Measurements from ENCODE around the gene STARD4.

The STARD4 gene

GRCh38 chr5:111520908-111521307, 8.6 kb upstream of the STARD4 start:
- no peak for DNase-seq

- DNase-seq = no peak
These were observed 6.4 kb upstream of the STARD4 start for GRCh38 chr5:111518777-111519176.

- DNase-seq = no peak
These were observed 5.6 kb upstream of the STARD4 start for GRCh38 chr5:111517853-111518501.

- no peak for DNase-seq
These were observed 1.8 kb upstream of the STARD4 start for GRCh38 chr5:111514087-111514486.

GRCh38 chr5:111513131-111513520, 791 bp upstream of the STARD4 start:
- no peak for DNase-seq

- no peak for DNase-seq
These were observed 432 bp downstream of the STARD4 start for GRCh38 chr5:111511831-111512374.

- no peak for DNase-seq
These were observed 1.0 kb downstream of the STARD4 start for GRCh38 chr5:111511174-111511830.

- DNase-seq = no peak
These were observed 3.2 kb downstream of the STARD4 start for GRCh38 chr5:111509119-111509518.

- no peak for DNase-seq
These were observed 5.1 kb downstream of the STARD4 start for GRCh38 chr5:111507276-111507675.

- no peak for DNase-seq
These were observed 7.2 kb downstream of the STARD4 start for GRCh38 chr5:111505096-111505495.

GRCh38 chr5:111502956-111503355, 9.4 kb downstream of the STARD4 start:
- DNase-seq = no peak

- DNase-seq = no peak
These were observed 14.0 kb downstream of the STARD4 start for GRCh38 chr5:111498346-111498745.

- DNase-seq = no peak
These were observed 17.2 kb downstream of the STARD4 start for GRCh38 chr5:111495159-111495558.

- no peak for DNase-seq
These were observed 17.9 kb downstream of the STARD4 start for GRCh38 chr5:111494355-111494999.

- DNase-seq = no peak
These were observed 19.3 kb downstream of the STARD4 start for GRCh38 chr5:111493031-111493430.

- no peak for DNase-seq
These were observed 24.0 kb downstream of the STARD4 start for GRCh38 chr5:111488353-111488752.

- DNase-seq = no peak
These were observed 25.4 kb downstream of the STARD4 start for GRCh38 chr5:111486926-111487325.

GRCh38 chr5:111486055-111486454, 26.3 kb downstream of the STARD4 start:
- no peak for DNase-seq

GRCh38 chr5:111480346-111480745, 32.0 kb downstream of the STARD4 start:
- DNase-seq = no peak

GRCh38 chr5:111478898-111479297, 33.4 kb downstream of the STARD4 start:
- no peak for DNase-seq

GRCh38 chr5:111478266-111478665, 34.1 kb downstream of the STARD4 start:
- DNase-seq = no peak

- DNase-seq = no peak
These were observed 39.8 kb downstream of the STARD4 start for GRCh38 chr5:111472579-111472978.

- DNase-seq = no peak
These were observed 40.2 kb downstream of the STARD4 start for GRCh38 chr5:111472096-111472495.

- no peak for DNase-seq
These were observed 42.4 kb downstream of the STARD4 start for GRCh38 chr5:111469903-111470302.

All from NCI-H1417 treated with DMSO at 0.1 percent for 48 hours (cell line).